ENCODE measurements around the gene C3orf18. TPM values are rescaled to one million over a fixed set of nuclear protein-coding genes. Genes with fewer than 3 reads are reported as not detected.

The C3orf18 gene
- total RNA-seq, 5 donors from 2014 or later (not counting 1 experiment from before 2014, with no cell fraction given), result 15.3 to 24.7 (median 19.5) TPM

- no peaks in the 10 kb centered on the region for H3K36me3 Mint-ChIP-seq
- no peak for ATAC-seq (replicated peaks in 1 of 4)
- CTCF ChIA-PET, result interaction anchor here in 1 of 2 donors (0.5 kb wide), 1 partner anchor 187 kb away, joined by 4 read pairs; no protein-coding TSS in a partner anchor
- DNase-seq, result no peak
- H3K27ac ChIP-seq (ENCODE audit: low read length), result no peak overlapping the region
- H3K4me3 ChIP-seq (ENCODE audit: control insufficient read depth in 1 of 2, extremely low read depth in 1 of 2, low read length in 1 of 2), result no peak overlapping the region
- H3K27me3 ChIP-seq (replicated peaks in 1 of 2; ENCODE audit: control insufficient read depth in 2 of 2, extremely low read depth in 1 of 2, insufficient read depth in 2 of 2, low read length in 1 of 2), result peaks cover 0 to 69% of the 10 kb centered on the region in 2 experiments
- no peak overlapping the region for H3K27ac Mint-ChIP-seq
- H3K4me1 Mint-ChIP-seq, result no peaks in the 10 kb centered on the region
- POLR2A ChIA-PET, result no interaction called here
- no peaks in the 10 kb centered on the region for H3K4me1 ChIP-seq (ENCODE audit: control insufficient read depth in 1 of 2, extremely low read depth in 1 of 2, insufficient read depth in 2 of 2, low read length in 2 of 2)
- H3K27me3 Mint-ChIP-seq, result peaks cover 30 to 35% of the 10 kb centered on the region in 2 donors
- no peaks in the 10 kb centered on the region for H3K9me3 Mint-ChIP-seq
- 55% methylated on average over 7 of the region's 9 CpGs for WGBS (ENCODE audit: insufficient coverage)
- H3K4me3 Mint-ChIP-seq, result no peak overlapping the region
- H3K36me3 ChIP-seq (ENCODE audit: control insufficient read depth in 2 of 2, extremely low read depth in 1 of 2, insufficient read depth in 1 of 2, low read length in 1 of 2), result no peaks in the 10 kb centered on the region
- no peaks in the 10 kb centered on the region for H3K9me3 ChIP-seq
Observed at GRCh38 chr3:50533807-50534461, 33.6 kb downstream of the C3orf18 start.

DNA sequence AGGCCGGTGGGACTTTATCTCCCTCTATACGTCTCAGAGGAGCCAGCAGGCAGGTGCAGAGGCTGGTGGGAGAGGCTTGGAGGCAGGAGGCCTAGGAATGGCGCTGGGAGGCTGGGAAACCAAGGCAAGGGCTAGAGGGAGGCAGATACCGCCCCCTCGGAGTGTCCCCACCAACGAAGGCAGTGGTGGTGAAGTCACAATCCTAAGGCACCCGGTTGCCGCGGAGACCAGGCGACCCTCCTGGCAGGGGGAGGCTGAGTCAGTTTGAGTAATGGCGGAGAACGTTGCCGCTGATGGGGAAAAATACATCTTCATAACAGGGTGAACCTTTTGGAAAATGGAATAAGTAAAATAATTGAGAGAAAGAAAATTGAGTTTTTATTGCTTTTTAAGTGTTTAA is 34.2 kb downstream of the C3orf18 start:
- WGBS (ENCODE audit: insufficient coverage), result 89% methylated on average over 7 of the region's 13 CpGs
- no peak overlapping the region for H3K27ac Mint-ChIP-seq
- no peak for DNase-seq
- Histone ChIP-seq H3K4me1 (ENCODE audit: control insufficient read depth in 1 of 2, extremely low read depth in 1 of 2, insufficient read depth in 2 of 2, low read length in 2 of 2) (no peaks in the 10 kb centered on the region), H3K27ac (ENCODE audit: low read length) (no peak overlapping the region), H3K36me3 (ENCODE audit: control insufficient read depth in 2 of 2, extremely low read depth in 1 of 2, insufficient read depth in 1 of 2, low read length in 1 of 2) (no peaks in the 10 kb centered on the region), H3K9me3 (no peaks in the 10 kb centered on the region), H3K27me3 (replicated peaks in 1 of 2; ENCODE audit: control insufficient read depth in 2 of 2, extremely low read depth in 1 of 2, insufficient read depth in 2 of 2, low read length in 1 of 2) (peaks cover 0 to 72% of the 10 kb centered on the region in 2 experiments), H3K4me3 (ENCODE audit: control insufficient read depth in 1 of 2, extremely low read depth in 1 of 2, low read length in 1 of 2) (no peak overlapping the region)
- no peaks in the 10 kb centered on the region for H3K4me1 Mint-ChIP-seq
- H3K4me3 Mint-ChIP-seq, result no peak overlapping the region
- CTCF ChIA-PET, result no interaction called here
- H3K27me3 Mint-ChIP-seq, result peaks cover 28 to 32% of the 10 kb centered on the region in 2 donors
- ATAC-seq (replicated peaks in 1 of 4), result no peak
- H3K36me3 Mint-ChIP-seq, result no peaks in the 10 kb centered on the region
- POLR2A ChIA-PET, result no interaction called here
- H3K9me3 Mint-ChIP-seq, result no peaks in the 10 kb centered on the region

GRCh38 chr3:50532062-50532705 is 35.4 kb downstream of the C3orf18 start:
- POLR2A ChIA-PET, result no interaction called here
- Mint-ChIP-seq H3K27me3 (peaks cover 26 to 27% of the 10 kb centered on the region in 2 donors), H3K9me3 (no peaks in the 10 kb centered on the region), H3K27ac (peak overlapping the region in 1 of 2 donors; percentile 21), H3K4me3 (no peak overlapping the region), H3K36me3 (no peaks in the 10 kb centered on the region), H3K4me1 (no peaks in the 10 kb centered on the region)
- H3K36me3 ChIP-seq (ENCODE audit: control insufficient read depth in 2 of 2, extremely low read depth in 1 of 2, insufficient read depth in 1 of 2, low read length in 1 of 2), result no peaks in the 10 kb centered on the region
- no peak for DNase-seq
- H3K27me3 ChIP-seq (replicated peaks in 1 of 2; ENCODE audit: control insufficient read depth in 2 of 2, extremely low read depth in 1 of 2, insufficient read depth in 2 of 2, low read length in 1 of 2), result peaks cover 0 to 69% of the 10 kb centered on the region in 2 experiments
- no peak overlapping the region for H3K4me3 ChIP-seq (ENCODE audit: control insufficient read depth in 1 of 2, extremely low read depth in 1 of 2, low read length in 1 of 2)
- no peak overlapping the region for H3K27ac ChIP-seq (ENCODE audit: low read length)
- CTCF ChIA-PET, result no interaction called here
- no peak for ATAC-seq (replicated peaks in 1 of 4)
- no peaks in the 10 kb centered on the region for H3K4me1 ChIP-seq (ENCODE audit: control insufficient read depth in 1 of 2, extremely low read depth in 1 of 2, insufficient read depth in 2 of 2, low read length in 2 of 2)
- 88% methylated on average over 8 of the region's 9 CpGs for WGBS (ENCODE audit: insufficient coverage)
- H3K9me3 ChIP-seq, result no peaks in the 10 kb centered on the region

GRCh38 chr3:50531201-50531600 is 36.3 kb downstream of the C3orf18 start:
- Mint-ChIP-seq H3K4me1 (no peaks in the 10 kb centered on the region), H3K36me3 (no peaks in the 10 kb centered on the region), H3K27me3 (peaks cover 19 to 24% of the 10 kb centered on the region in 2 donors), H3K27ac (no peak overlapping the region), H3K4me3 (no peak overlapping the region), H3K9me3 (no peaks in the 10 kb centered on the region)
- WGBS (ENCODE audit: insufficient coverage), result 75% methylated on average over 1 of the region's 4 CpGs
- Histone ChIP-seq H3K36me3 (ENCODE audit: control insufficient read depth in 2 of 2, extremely low read depth in 1 of 2, insufficient read depth in 1 of 2, low read length in 1 of 2) (no peaks in the 10 kb centered on the region), H3K4me1 (ENCODE audit: control insufficient read depth in 1 of 2, extremely low read depth in 1 of 2, insufficient read depth in 2 of 2, low read length in 2 of 2) (no peaks in the 10 kb centered on the region), H3K9me3 (no peaks in the 10 kb centered on the region), H3K27ac (ENCODE audit: low read length) (no peak overlapping the region), H3K4me3 (ENCODE audit: control insufficient read depth in 1 of 2, extremely low read depth in 1 of 2, low read length in 1 of 2) (no peak overlapping the region), H3K27me3 (replicated peaks in 1 of 2; ENCODE audit: control insufficient read depth in 2 of 2, extremely low read depth in 1 of 2, insufficient read depth in 2 of 2, low read length in 1 of 2) (peaks cover 0 to 71% of the 10 kb centered on the region in 2 experiments)
- DNase-seq, result no peak
- ChIA-PET POLR2A (no interaction called here), CTCF (no interaction called here)
- ATAC-seq (replicated peaks in 1 of 4), result no peak

DNA sequence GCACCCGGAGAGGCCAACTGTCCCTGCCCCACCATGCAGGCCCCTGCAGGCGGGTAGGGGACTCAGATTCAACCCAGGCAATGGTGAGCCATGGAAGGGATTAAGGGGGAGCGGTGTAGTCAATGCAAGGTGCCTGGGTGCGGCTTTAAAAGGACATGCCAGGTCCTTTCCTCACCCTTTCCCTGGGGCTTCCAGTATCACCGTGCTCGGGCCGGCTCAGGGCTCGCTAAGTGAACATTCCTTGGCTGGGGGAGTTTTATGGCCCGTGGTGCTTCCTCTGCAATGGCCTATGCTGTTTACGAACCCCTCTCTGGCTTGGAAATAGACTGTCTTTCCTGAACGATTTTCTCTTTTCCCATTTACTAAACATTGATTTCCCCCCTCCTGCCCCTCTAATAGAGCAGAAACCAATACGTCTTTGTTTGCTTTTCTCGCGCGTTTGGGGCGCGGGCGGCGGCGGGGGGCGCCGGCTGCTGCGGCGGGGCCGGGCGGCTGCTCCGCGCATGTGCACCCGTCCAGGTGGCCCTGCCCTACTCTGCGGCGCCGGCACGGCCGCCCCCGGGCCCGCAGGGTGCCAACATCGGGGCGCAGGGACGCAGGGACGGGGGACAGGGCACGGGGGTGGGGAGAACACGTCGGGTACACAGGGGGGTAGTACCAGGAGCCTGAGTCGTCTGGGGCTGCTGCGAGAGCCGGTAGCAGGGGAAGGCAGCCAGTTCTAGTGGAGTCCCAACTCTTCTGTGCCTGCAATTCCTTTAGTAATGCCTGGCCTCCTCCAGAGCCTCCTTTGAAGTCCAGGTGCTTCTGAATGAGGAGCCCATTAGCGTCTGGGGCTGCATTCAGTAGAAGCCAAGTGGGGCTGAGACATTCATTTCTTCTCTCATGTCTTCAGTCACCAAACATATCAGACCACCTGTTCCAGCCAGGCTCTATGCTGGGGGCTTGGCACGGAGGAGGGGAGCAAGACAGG is 37.3 kb downstream of the C3orf18 start:
- Histone ChIP-seq H3K36me3 (ENCODE audit: control insufficient read depth in 2 of 2, extremely low read depth in 1 of 2, insufficient read depth in 1 of 2, low read length in 1 of 2) (no peaks in the 10 kb centered on the region), H3K27me3 (replicated peaks in 1 of 2; ENCODE audit: control insufficient read depth in 2 of 2, extremely low read depth in 1 of 2, insufficient read depth in 2 of 2, low read length in 1 of 2) (peaks cover 0 to 75% of the 10 kb centered on the region in 2 experiments), H3K9me3 (no peaks in the 10 kb centered on the region), H3K4me3 (ENCODE audit: control insufficient read depth in 1 of 2, extremely low read depth in 1 of 2, low read length in 1 of 2) (no peak overlapping the region), H3K4me1 (ENCODE audit: control insufficient read depth in 1 of 2, extremely low read depth in 1 of 2, insufficient read depth in 2 of 2, low read length in 2 of 2) (no peaks in the 10 kb centered on the region), H3K27ac (ENCODE audit: low read length) (no peak overlapping the region)
- no peaks in the 10 kb centered on the region for H3K4me1 Mint-ChIP-seq
- H3K27ac Mint-ChIP-seq, result no peak overlapping the region
- CTCF ChIA-PET, result no interaction called here
- POLR2A ChIA-PET, result no interaction called here
- 18% methylated on average over 39 of the region's 48 CpGs for WGBS (ENCODE audit: insufficient coverage)
- no peak overlapping the region for H3K4me3 Mint-ChIP-seq
- ATAC-seq (replicated peaks in 1 of 4), result no peak
- no peaks in the 10 kb centered on the region for H3K36me3 Mint-ChIP-seq
- DNase-seq, result no peak
- peaks cover 14 to 21% of the 10 kb centered on the region in 2 donors for H3K27me3 Mint-ChIP-seq
- no peaks in the 10 kb centered on the region for H3K9me3 Mint-ChIP-seq

DNA sequence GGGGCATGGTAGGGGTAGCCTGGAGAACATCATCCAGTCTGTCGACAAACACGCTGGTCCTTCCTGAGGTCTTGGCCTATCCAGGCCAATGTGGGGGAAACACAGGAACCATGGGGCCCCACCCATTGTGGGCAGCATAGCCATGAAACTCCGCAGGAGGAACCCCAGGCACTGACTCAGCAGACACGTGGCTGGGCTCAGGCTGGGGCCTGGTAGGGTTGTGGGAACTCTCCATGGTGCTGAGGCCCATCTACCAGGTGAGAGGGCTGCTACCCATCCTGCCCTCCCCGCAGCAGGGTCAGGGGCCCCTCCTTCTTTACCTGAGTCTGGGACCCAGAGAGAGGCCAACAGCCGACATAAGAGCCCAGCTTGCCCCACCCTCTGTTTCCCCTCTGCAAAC is 41.6 kb downstream of the C3orf18 start:
- H3K9me3 Mint-ChIP-seq, result no peaks in the 10 kb centered on the region
- ChIA-PET POLR2A (no interaction called here), CTCF (no interaction called here)
- Histone ChIP-seq H3K27ac (ENCODE audit: low read length) (no peak overlapping the region), H3K4me1 (ENCODE audit: control insufficient read depth in 1 of 2, extremely low read depth in 1 of 2, insufficient read depth in 2 of 2, low read length in 2 of 2) (no peaks in the 10 kb centered on the region), H3K9me3 (no peaks in the 10 kb centered on the region), H3K4me3 (ENCODE audit: control insufficient read depth in 1 of 2, extremely low read depth in 1 of 2, low read length in 1 of 2) (no peak overlapping the region), H3K27me3 (replicated peaks in 1 of 2; ENCODE audit: control insufficient read depth in 2 of 2, extremely low read depth in 1 of 2, insufficient read depth in 2 of 2, low read length in 1 of 2) (peaks cover 0 to 46% of the 10 kb centered on the region in 2 experiments), H3K36me3 (ENCODE audit: control insufficient read depth in 2 of 2, extremely low read depth in 1 of 2, insufficient read depth in 1 of 2, low read length in 1 of 2) (no peaks in the 10 kb centered on the region)
- WGBS (ENCODE audit: insufficient coverage), result 7% methylated on average over 5 of the region's 6 CpGs
- H3K36me3 Mint-ChIP-seq, result no peaks in the 10 kb centered on the region
- H3K4me3 Mint-ChIP-seq, result no peak overlapping the region
- H3K27me3 Mint-ChIP-seq, result peaks cover 4 to 13% of the 10 kb centered on the region in 2 donors
- H3K4me1 Mint-ChIP-seq, result no peaks in the 10 kb centered on the region
- ATAC-seq (replicated peaks in 1 of 4), result peak; percentile 24 to 63 (median 40)
- peak in 21 of 35 experiments; percentile 3 to 50 (median 24) for DNase-seq
- no peak overlapping the region for H3K27ac Mint-ChIP-seq
